HG03175 (cell line): ENCODE results near the gene CDH13.

Source experiments
- ATAC-seq: cut with Tn5 transposase; IDR thresholded peaks from one replicate; pipeline ENCODE4 v1.9.1; 2021; ENCODE audit warnings: mild to moderate bottlenecking, moderate library complexity; ENCODE audit not compliant: unreplicated experiment

Gene CDH13

DNA sequence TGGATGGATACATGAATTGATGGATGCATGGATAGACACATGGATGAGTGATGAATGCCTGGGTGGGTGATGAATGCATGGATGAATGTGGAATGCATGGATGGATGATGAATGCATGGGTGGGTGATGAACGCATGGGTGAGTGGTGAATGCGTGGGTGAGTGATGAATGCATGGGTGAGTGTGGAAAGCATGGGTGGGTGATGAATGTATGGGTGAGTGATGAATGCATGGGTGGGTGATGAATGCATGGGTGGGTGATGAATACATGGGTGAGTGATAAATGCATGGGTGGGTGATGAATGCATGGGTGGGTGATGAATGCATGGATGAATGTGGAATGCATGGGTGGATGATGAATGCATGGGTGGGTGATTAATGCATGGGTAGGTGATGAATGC lies 1097.1 kb downstream of the CDH13 start:
- no peak for ATAC-seq

DNA sequence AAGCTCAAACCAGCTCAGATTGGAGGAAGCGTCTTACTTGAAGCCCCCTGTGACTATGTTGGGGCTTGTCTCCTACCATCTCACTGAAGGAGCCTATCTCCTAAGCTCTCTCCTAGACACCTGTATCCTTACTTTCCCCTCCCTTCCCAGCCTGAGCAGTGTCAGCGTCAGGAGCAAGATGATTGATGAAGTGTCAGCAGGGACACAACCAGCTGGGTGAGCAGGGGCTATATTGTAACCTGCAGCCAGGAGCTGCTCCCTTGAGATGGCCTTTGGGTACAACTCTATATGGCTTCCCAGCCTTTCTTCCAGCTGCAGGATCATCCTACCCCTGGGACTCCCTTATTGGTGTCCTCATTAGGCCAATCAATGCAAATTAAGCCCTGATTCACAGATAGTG lies 1097.8 kb downstream of the CDH13 start:
- no peak for ATAC-seq

DNA sequence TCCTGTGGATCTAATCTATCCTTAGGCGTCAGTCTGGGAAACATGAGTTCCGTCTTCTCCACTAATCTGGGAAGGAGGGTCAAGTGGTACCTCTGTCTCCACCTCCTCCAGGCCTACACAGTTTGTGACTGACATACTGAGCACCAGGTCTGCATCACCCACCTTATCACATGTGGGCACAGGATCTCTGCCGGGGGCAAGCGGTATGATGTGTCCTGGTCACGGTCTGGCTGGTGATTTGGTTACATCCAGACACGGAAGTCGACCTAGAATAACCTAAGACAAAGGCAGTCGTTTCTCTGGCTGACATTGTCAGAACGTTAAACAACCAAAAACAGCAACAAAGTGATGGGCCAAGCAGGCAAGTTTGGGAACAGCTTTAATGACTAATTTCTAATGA lies 1098.5 kb downstream of the CDH13 start:
- ATAC-seq, result no peak

DNA sequence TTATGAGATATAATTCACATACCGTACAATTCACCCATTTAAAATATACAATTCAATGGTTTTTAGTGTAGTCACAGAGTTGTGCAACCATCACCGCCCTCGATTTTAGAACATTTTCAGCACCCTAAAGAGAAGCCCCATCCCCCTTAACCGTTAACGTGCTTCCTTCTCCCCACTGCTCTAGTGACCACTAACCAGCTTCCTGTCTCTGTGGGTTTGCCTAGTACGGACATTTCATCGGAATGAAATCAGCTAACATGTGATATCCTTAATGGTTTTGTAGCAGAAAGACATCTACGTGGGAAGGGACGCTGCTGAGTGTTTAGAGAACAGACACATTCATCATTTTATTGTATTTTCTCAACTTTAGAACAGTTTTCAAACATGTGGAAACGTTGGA lies 1100.2 kb downstream of the CDH13 start:
- ATAC-seq, result no peak

DNA sequence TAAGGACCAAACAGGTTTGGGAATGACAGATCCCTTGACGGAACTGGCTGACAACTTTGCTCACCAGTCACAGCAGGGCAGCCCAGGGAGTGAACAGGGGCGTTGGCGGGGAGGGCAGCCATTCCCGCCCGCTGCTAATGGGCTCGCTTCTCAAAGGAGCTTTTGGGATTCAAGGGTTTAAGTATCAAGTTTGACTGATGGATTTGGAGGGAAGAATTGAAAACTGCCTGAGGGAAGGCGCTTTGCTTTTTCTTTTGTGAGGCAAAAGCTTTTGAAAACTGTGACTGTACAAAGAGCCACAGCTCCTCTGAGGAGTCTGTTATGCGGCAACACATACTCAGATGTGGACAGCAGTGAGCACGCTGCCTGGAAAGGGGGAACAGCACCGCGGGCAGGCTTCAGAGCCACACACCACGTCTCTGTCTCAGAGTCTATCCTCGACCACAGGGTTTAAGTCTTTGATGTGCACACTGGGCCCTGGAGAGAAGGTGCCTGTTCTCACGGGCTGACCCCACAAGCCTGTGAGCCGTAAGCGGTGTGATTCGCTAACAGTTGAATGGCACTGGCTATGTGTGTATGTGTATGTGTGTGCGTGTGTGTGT lies 1101.1 kb downstream of the CDH13 start:
- no peak for ATAC-seq

DNA sequence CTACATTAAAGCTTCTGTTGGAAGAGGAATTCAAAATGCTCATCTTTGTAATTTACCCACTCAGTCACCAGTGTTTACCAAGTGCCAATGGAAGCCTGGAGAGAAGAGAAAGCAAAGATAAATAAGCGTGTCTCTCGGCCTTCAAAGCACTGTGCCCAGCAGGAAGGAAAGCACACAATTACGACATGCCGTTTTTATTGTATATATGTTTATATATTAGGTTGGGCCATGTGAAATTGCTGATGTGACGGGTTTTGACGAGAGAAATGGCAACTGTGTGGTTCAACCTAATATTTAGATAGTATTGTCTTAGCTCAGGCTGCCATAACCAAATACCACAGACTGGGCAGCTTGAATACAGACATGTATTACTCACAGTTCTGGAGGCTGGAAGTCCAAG lies 1101.7 kb downstream of the CDH13 start:
- no peak for ATAC-seq

DNA sequence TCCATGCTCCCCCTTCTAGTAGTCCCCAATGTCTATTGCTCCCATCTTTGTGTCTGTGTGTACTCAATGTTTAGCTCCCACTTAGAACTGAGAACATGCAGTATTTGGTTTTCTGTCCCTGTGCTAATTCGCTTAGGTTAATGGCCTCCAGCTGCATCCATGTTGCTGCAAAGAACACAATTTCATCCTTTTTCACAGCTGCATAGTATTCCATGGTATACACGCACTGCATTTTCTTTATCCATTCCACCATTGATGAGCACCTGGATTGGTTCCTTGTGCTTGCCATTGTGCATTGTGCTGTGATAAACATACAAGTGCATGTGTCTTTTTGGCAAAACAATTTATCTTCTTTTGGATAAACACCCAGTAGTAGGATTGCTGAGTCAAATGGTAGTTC lies 1104.0 kb downstream of the CDH13 start:
- no peak for ATAC-seq

DNA sequence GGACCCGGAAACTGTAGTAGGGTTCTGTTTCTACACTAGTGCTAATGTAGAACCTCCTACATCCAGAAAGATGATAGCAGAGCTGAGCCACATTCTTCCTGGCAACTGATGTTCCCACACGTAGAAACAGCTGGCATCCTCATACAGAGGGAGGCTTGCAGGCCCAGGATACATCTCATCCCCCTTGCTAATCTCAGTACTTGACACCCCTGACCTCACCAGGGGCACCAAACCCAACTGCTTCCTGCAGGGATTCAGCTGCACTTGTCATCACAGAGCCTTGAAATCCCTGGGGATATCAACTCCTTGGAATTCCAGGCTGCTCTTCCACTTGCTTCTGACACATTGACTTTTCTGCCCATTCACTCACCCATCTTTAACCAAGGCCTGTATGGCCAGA lies 1105.8 kb downstream of the CDH13 start:
- ATAC-seq, result no peak

DNA sequence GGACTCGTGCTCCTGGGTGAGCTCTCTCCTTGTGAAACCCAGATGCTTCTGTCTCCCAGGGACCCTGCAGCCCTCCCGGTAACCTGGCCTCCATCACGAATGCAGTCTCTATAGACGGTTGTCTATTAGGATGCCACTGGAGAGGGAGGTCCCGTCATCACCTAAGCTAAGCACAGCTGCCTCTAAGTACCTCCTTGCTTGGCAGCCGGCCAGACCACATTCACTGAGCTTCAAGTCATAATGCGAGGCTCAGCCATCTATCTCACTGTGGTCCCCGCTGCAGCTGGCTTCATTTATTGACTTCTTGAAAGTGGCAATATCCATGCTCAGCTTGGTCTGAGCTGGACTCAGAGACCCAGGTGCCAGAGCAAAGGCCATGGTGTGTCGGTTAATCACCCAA lies 1106.5 kb downstream of the CDH13 start:
- no peak for ATAC-seq

DNA sequence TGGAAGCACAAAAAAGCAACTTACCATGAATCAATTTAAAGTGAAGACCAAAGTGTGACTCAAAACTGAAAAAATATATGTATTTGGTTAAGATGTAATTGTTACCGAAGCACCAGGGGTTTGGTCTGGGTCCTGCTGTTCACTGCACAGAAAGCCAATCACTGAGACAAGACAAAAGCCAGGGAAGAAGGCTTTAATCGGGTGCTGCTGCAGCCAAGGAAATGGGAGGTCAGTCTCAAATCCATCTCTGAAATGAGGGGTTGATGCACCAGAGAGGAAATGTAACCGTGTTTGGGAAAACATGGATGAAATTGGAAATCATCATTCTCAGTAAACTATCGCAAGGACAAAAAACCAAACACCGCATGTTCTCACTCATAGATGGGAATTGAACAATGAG lies 1107.4 kb downstream of the CDH13 start:
- no peak for ATAC-seq

DNA sequence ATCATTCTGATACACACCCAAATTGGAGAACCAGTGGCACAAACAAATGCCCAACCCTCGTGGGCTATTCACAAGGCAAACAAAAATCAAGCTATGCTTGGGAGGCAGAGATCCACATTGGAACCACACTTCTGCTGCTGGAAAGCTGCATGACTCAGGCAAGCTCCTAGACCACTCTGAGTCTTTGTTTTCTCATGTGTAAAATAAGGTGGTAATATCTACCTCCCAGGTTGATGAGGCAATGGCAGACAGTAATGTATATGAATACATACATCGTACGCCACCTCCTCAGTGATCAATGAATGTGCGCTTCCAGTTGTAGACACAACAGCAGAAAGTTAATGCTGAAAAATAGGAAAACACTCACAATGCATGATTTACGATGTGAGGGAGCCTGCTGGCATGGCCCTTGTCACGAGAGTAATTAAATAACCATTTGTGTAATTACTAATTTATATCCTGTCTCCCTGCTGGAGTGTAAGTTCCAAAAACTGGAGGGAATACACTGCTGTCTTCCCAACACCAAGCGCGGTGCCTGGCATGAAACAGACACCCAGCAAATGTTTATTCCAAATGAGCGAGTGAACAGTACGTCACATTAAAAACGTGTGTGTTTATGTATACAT lies 1111.1 kb downstream of the CDH13 start:
- no peak for ATAC-seq

DNA sequence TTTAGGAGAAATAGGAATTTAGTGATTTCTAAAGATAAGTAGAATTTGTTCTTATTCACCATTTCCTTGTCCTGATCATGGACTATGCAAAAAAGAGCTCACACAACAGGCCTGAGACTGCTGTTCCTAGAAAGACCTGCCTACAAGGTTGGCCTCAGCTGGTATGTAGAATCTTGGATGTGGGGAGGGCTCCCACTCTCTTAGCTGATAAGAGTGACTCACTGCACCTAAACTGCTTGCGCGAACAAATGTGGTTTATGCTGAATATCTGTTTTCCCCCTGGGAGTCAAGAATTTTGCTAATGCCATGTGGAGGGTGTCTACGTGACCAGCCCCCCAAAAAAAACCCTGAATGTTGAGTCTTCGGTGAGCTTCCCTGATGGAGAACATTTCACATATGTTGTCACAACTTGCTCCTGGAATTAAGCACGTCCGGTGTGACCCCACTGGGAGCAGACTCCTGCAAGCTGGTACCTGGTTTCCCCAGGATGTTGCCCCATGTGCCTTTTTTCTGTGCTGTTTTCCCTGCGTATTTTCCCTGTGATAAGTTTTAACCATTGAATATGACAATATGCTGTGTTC lies 1112.2 kb downstream of the CDH13 start:
- ATAC-seq, result no peak

DNA sequence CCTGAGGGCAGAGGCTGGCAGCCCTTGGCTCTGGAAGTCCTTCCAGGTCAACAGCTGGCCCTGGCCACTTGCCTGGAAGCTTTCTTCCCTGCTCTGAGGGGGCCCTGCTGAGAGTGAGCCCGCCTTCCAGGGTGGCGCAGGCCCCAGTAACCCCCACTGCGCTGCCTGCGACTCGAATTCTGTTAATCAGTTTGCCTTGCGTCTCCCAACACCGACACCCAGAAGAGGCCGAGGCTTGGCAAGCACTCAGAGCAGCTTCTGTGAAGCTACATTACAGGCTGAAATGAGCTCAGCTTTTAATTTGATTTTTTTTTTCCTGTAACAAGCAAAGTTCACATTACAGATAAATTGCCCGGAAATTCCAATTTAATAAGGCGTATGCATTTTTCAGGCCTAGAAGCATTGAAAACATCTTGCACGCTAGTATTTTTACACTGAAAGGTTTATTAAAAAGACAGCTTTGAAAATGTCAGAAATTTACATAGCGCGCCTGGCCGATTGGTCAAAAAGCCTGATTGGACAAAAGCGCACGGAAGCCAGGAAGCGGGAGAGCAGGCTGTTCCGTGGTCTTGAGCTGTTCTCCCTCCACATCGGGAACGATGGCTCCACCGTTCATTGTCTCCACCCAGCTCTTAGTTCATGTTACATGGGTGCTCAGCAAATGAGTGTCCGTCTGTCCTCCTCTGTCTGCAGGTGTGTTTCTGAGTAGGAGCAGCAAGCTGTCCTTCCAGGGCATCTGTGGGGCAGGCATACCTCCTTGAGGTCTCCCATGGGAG lies 1115.5 kb downstream of the CDH13 start:
- no peak for ATAC-seq

DNA sequence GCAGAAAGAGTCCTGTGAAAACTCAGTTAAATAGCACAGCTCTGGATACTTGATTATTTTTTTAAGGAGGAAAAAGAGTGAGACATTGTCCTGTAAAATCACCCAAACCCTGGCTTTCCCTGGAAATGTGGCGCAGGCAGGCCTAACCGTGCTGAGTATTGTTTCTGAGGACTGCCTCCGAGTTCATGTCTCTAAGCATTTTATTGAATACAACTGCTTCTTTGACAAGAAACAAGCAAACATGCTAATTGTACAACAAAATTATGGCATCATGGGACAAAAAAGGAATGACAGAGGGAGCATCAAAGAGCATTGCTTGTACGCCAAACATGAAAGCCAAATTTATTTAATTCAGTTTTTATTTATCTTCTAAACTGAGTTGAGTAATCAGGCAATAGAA lies 1116.5 kb downstream of the CDH13 start:
- no peak for ATAC-seq

DNA sequence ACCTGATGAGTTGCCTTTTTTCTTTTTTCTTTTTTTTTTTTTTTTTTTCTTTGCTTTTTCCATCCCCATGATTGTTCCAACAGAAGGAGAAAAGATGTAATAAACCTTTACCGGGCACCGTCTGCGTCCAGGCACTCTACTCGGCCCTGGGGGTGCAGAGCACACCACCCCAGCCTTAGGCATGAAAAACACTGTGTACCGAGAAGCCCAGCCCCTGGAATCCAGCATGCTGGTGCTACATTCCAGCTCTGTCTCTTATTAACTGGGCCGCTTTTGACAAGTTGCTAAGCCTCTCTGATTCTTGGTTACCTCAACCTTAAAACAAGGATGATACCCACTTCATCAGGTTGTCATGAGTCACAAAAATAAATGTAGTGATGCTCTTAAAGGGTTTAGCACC lies 1117.0 kb downstream of the CDH13 start:
- no peak for ATAC-seq

DNA sequence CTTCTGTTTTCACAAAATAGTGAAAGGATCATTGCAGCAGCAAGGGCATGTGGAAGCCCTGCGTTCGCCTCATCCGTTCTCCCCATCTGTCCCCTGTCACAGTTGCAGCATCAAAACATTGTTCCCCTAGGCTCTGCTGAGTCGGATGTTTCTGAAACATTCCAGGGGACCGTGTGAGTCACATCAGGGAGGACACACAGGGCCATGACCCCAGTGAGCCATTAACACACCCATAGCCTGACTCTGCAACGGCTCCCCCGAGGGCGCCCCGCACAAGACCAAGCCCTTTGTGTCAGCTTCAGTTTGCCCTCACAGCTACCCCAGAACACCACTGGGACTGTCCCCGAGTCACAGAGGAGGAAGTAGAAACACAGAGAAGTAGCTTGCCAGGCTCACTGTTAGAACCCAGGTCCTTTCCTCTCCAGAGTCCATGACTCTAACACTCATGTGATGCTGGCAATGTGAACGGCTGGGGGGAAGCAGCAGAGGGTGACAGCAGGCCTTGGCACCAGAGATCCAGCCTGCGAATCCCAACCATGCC lies 1117.7 kb downstream of the CDH13 start:
- no peak for ATAC-seq

DNA sequence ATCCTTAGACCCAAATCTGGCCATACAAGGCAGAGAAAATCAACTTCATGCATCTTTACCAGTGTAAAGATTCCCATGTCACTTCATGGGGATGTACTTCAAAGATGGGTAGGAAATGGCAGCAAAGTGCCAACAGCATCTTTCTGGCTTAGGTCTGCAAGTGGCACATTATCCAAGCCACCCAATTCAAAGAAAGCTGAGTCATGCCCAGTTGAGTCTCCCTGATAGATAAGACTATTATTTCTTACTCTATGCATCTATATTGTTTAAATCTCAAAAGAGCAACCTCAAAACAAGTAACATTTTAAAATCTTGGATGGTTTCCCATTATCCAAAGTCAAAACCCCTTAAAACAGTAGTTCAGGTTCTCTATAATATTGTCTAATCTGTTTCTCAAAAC lies 1119.8 kb downstream of the CDH13 start:
- no peak for ATAC-seq

DNA sequence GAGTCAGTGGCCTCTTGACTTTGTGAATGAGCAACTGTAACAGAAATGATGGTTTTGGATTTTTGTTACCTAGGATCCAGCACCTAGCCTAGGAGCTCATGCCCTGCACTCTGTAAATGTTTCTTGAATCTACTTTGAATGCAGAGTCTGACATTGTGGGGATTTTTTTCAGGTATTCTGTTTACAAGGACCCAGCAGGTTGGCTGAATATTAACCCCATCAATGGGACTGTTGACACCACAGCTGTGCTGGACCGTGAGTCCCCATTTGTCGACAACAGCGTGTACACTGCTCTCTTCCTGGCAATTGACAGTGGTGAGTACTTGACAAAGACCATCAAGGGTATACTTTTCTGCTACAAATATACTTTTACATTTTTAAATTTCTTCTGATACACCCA lies 1121.2 kb downstream of the CDH13 start:
- no peak for ATAC-seq

DNA sequence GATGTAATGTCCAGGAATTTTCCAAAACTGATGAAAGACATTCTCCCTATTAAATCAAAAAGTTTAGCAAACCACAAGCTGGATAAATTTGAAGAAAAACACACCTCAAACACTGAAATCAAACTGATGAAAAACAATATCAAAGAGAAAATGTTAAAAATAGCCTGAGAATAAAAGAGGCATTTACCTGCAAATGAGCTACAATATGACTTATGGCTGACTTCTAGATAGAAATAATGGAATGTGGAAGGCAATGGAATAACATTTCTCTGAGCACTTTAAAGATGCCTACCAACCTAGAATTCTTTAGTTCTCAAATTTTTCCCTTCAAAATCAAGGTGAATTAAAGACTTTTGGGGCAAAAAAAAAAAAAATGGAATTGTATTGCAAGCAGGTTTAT lies 1128.6 kb downstream of the CDH13 start:
- no peak for ATAC-seq

DNA sequence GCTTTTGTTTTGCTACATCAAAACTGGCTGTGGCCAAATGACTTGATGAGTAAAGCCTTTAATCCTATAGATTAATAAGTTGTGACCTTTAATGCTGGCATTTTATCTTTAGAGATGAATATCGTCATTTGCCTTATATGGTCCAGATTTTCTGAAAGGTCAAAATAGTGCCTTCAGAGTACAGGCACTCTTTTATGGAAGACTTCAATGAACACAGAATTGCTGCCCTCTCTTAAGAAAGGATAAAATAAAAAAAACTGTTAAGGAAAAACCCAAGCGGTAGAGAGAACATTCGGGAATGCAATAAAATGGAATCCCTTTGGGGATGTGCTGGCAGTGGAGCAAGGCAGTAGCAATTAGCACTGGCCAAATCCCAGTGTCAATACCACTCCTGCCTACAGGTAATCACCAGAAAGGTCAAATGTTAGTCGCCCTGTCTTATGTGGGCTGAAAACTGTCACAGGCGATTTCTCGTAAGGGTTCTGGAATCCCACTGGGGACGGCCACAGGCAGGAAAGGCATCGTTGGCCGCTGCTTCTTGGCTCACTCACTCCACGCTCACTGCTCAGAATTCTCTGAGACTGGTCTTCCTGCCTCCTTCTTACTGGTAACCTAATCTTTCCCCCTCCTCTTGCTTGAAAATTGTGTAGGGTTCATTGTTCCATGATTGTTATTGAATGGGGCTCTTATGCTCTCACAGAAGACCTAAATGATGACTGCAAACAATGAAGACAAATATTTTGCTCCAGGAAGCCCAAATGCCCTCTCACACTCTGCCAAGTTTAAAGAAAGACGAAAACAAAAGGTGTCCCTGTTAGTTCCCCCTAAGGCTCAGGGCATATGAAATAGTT lies 1135.6 kb downstream of the CDH13 start:
- ATAC-seq, result no peak

DNA sequence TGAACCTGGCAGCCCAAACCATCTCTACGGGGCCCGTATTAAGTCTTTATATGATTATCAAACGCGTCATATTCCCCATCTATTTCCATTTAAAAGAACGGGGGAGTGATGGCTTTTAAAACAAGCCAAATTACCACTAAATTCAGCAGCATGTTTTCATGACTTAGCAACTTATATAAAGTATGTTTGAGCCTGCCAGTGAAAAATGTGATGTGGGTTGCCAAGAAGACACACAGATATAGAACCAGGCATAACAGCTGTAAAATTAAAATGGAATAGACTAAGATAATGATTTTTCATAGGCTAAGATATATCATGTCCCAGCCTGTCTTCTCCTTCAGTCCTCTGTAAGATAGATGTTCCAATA lies 1136.2 kb downstream of the CDH13 start:
- ATAC-seq, result no peak
